ENCODE measurements around the gene GTF2F1. TPM values are rescaled to one million over a fixed set of nuclear protein-coding genes. Genes with fewer than 3 reads are reported as not detected.
A peak's percentile ranks its signal among the peaks of the same experiment; 100 is the strongest.

Gene GTF2F1
- total RNA-seq, 4 donors from 2014 or later: 42.2 to 166 (median 56.1) TPM

- Histone ChIP-seq H3K27me3 (no peaks in the 10 kb centered on the region), H3K27ac (peak overlapping the region; percentile 92 to 100 (median 98)), H3K9me3 (no peaks in the 10 kb centered on the region), H3K4me1 (peaks cover 5 to 15% (median 9%) of the 10 kb centered on the region in 4 donors), H3K4me3 (peak overlapping the region; percentile 63 to 93 (median 74)), H3K36me3 (peaks cover 0 to 8% (median 2%) of the 10 kb centered on the region in 4 donors)
- intact Hi-C loops (cut with DNase I; ENCODE audit: low total_unique reads): no loop called here
- TF ChIP-seq POLR2A (IDR thresholded peaks at IDR 0.05) (no peak), POLR2AphosphoS5 (IDR thresholded peaks at IDR 0.05) (no peak), CTCF (IDR thresholded peaks at IDR 0.05) (no peak), EP300 (IDR thresholded peaks at IDR 0.05; ENCODE audit: low read depth) (no peak)
- WGBS, 2 donors (ENCODE audit: low coverage in 1 of 2): 0 to 1% methylated on average over 3 to 35 of the region's 53 CpGs
- in situ Hi-C loops (cut with MboI; ENCODE audit: low pct_ligation_motif_present in 1 of 4, low pct_unique_long_range_greater_than_20kb in 1 of 4, low sequenced_read_pairs in 3 of 4): no loop called here
- peak; percentile 100 for DNase-seq
Observed at GRCh38 chr19:6373096-6373812, 19.7 kb downstream of the GTF2F1 start.

- WGBS, 2 donors (ENCODE audit: low coverage in 1 of 2): 0% methylated on average over 4 to 20 of the region's 47 CpGs
- no peaks in the 10 kb centered on the region for H3K27me3 ChIP-seq
- peak; percentile 99 for DNase-seq
- in situ Hi-C loops (cut with MboI; ENCODE audit: low pct_ligation_motif_present in 1 of 4, low pct_unique_long_range_greater_than_20kb in 1 of 4, low sequenced_read_pairs in 3 of 4) (no loop called here), intact Hi-C loops (cut with DNase I; ENCODE audit: low total_unique reads) (no loop called here)
- peak within 1 kb of the TSS; percentile 63 to 93 (median 74) for H3K4me3 ChIP-seq
- peaks cover 0 to 12% (median 4%) of the 10 kb centered on the region in 4 donors for H3K36me3 ChIP-seq
- no peaks in the 10 kb centered on the region for H3K9me3 ChIP-seq
- TF ChIP-seq POLR2A (IDR thresholded peaks at IDR 0.05): peak; percentile 82
- peak; percentile 49 to 80 (median 71) for TF ChIP-seq POLR2AphosphoS5 (IDR thresholded peaks at IDR 0.05)
- TF ChIP-seq EP300 (IDR thresholded peaks at IDR 0.05; ENCODE audit: low read depth): no peak
- TF ChIP-seq CTCF (IDR thresholded peaks at IDR 0.05): peak in 1 of 5 experiments; percentile 13
- peaks cover 5 to 15% (median 9%) of the 10 kb centered on the region in 4 donors for H3K4me1 ChIP-seq
- H3K27ac ChIP-seq: peak within 1 kb of the TSS; percentile 92 to 100 (median 98)
Observed at GRCh38 chr19:6372594-6373095, 20.3 kb downstream of the GTF2F1 start, which contains the start of gene ALKBH7. Gene ALKBH7 (plus strand): TSS chr19:6372794. CDS start chr19:6372821, 27 bp downstream.

GRCh38 chr19:6364353-6364752, 28.6 kb downstream of the GTF2F1 start:
- H3K27ac ChIP-seq: no peak overlapping the region
- H3K36me3 ChIP-seq: peaks cover 0 to 37% (median 19%) of the 10 kb centered on the region in 4 donors
- H3K4me3 ChIP-seq: no peak overlapping the region
- intact Hi-C loops (cut with DNase I; ENCODE audit: low total_unique reads) (no loop called here), in situ Hi-C loops (cut with MboI; ENCODE audit: low pct_ligation_motif_present in 1 of 4, low pct_unique_long_range_greater_than_20kb in 1 of 4, low sequenced_read_pairs in 3 of 4) (no loop called here)
- DNase-seq: no peak
- H3K27me3 ChIP-seq: no peaks in the 10 kb centered on the region
- 93% methylated on average over 21 of the region's 21 CpGs; no CpG with 5 or more reads in 1 of the 2 donors for WGBS, 2 donors (ENCODE audit: low coverage in 1 of 2)
- no peak for TF ChIP-seq POLR2A (IDR thresholded peaks at IDR 0.05)
- TF ChIP-seq EP300 (IDR thresholded peaks at IDR 0.05; ENCODE audit: low read depth): no peak
- no peak for TF ChIP-seq POLR2AphosphoS5 (IDR thresholded peaks at IDR 0.05)
- TF ChIP-seq CTCF (IDR thresholded peaks at IDR 0.05): no peak
- H3K9me3 ChIP-seq: no peaks in the 10 kb centered on the region
- peaks cover 5 to 16% (median 11%) of the 10 kb centered on the region in 4 donors for H3K4me1 ChIP-seq

GRCh38 chr19:6362351-6362801, 30.6 kb downstream of the GTF2F1 start:
- Histone ChIP-seq H3K27me3 (no peaks in the 10 kb centered on the region), H3K36me3 (peaks cover 0 to 30% (median 13%) of the 10 kb centered on the region in 4 donors), H3K4me1 (peaks cover 5 to 16% (median 11%) of the 10 kb centered on the region in 4 donors), H3K9me3 (no peaks in the 10 kb centered on the region), H3K27ac (peak overlapping the region; percentile 85 to 94 (median 93)), H3K4me3 (peak overlapping the region; percentile 69 to 97 (median 95))
- TF ChIP-seq POLR2A (IDR thresholded peaks at IDR 0.05) (no peak), CTCF (IDR thresholded peaks at IDR 0.05) (no peak), POLR2AphosphoS5 (IDR thresholded peaks at IDR 0.05) (no peak)
- intact Hi-C loops (cut with DNase I; ENCODE audit: low total_unique reads) (no loop called here), in situ Hi-C loops (cut with MboI; ENCODE audit: low pct_ligation_motif_present in 1 of 4, low pct_unique_long_range_greater_than_20kb in 1 of 4, low sequenced_read_pairs in 3 of 4) (no loop called here)
- WGBS, 2 donors (ENCODE audit: low coverage in 1 of 2): 25 to 40% methylated on average over 1 to 11 of the region's 11 CpGs
- DNase-seq: no peak

Measured in transverse colon (tissue), 4 donors.